ENCODE results near the gene UPK3BL2.
"Not testable (repeated sequence)": the region's sequence is repeated elsewhere in the genome, so short reads cannot be mapped to it uniquely, and the experiment has no call there.

GRCh38 chr7:102589857-102590256 lies 46.4 kb upstream of the UPK3BL2 start:
- not testable (repeated sequence) for TF ChIP-seq POLR2A (IDR thresholded peaks at IDR 0.05; ENCODE audit: low read depth, low read length); RAD21 (IDR thresholded peaks at IDR 0.05; ENCODE audit: low read length); CTCF (conservative IDR thresholded peaks at IDR 0.05; ENCODE audit: low read depth, low read length)
